Fibroblast of lung (primary cell): Measurements from ENCODE around the gene PEX13. TPM values are rescaled to one million over a fixed set of nuclear protein-coding genes. Genes with fewer than 3 reads are reported as not detected.

Experiments used
- DNase-seq, 2 donors: peaks; one replicate each; pipeline versions ENCODE4 v3.0.0 to v3.0.0-alpha.2; 2010; ENCODE audit warnings: low read depth in 2 of 2
- H2AFZ ChIP-seq: 2 replicates; pipeline ENCODE4 v1.5.1; 2012; ENCODE audit warnings: low read length, control low read depth, inconsistent platforms
- H3K27ac ChIP-seq: 2 replicates; pipeline ENCODE4 v1.5.1; 2011; ENCODE audit warnings: low read length, control low read depth; ENCODE audit not compliant: insufficient read depth
- H3K27me3 ChIP-seq: 2 replicates; pipeline ENCODE4 v1.5.1; 2011; ENCODE audit warnings: mild to moderate bottlenecking, low read length; ENCODE audit not compliant: control insufficient read depth, insufficient read depth
- H3K36me3 ChIP-seq: 2 replicates; pipeline ENCODE4 v1.5.1; 2011; ENCODE audit warnings: low read length; ENCODE audit not compliant: control insufficient read depth, insufficient read depth
- H3K4me1 ChIP-seq: 2 replicates; pipeline ENCODE4 v1.5.1; 2011; ENCODE audit warnings: low read length; ENCODE audit not compliant: control insufficient read depth, insufficient read depth; ENCODE audit errors: extremely low read depth
- H3K4me2 ChIP-seq: 2 replicates; pipeline ENCODE4 v1.5.1; 2011; ENCODE audit warnings: low read length, control low read depth; ENCODE audit not compliant: insufficient read depth; ENCODE audit errors: extremely low read depth
- H3K4me3 ChIP-seq, 4 experiments: fragments of 200-600 bp in 1 of 4; sonication (generic) in 1 of 4; replicated peaks in 1 of 4; 2 replicates each; pipeline ENCODE4 v1.5.1; 2011 to 2016; ENCODE audit warnings: low read length in 4 of 4, low read depth in 3 of 4, mild to moderate bottlenecking in 3 of 4, control low read depth in 2 of 4, inconsistent platforms in 1 of 4, mixed read lengths in 1 of 4; ENCODE audit not compliant: insufficient read depth in 1 of 4; ENCODE audit errors: control extremely low read depth in 1 of 4
- H3K79me2 ChIP-seq: 2 replicates; pipeline ENCODE4 v1.5.1; 2012; ENCODE audit warnings: mild to moderate bottlenecking, low read length, inconsistent platforms; ENCODE audit not compliant: control insufficient read depth, insufficient read depth
- H3K9ac ChIP-seq: 2 replicates; pipeline ENCODE4 v1.5.1; 2011; ENCODE audit warnings: mild to moderate bottlenecking, low read length, control low read depth; ENCODE audit not compliant: insufficient read depth
- H3K9me3 ChIP-seq: 2 replicates; pipeline ENCODE4 v1.5.1; 2012; ENCODE audit warnings: low read depth, low read length; ENCODE audit not compliant: control insufficient read depth, insufficient read depth
- H4K20me1 ChIP-seq: 2 replicates; pipeline ENCODE4 v1.5.1; 2011; ENCODE audit warnings: low read length; ENCODE audit not compliant: control insufficient read depth, insufficient read depth; ENCODE audit errors: extremely low read depth
- CTCF ChIP-seq, 2 donors: IDR thresholded peaks in 1 of 2; conservative IDR thresholded peaks in 1 of 2; 1 replicate in 1 of 2; 2 replicates in 1 of 2; pipeline ENCODE4 v1.5.1; 2011 to 2012; ENCODE audit warnings: low read length in 2 of 2, control low read depth in 1 of 2, inconsistent platforms in 1 of 2, low read depth in 1 of 2, mild to moderate bottlenecking in 1 of 2
- EZH2 ChIP-seq: IDR thresholded peaks from 2 replicates; pipeline ENCODE4 v1.5.1; 2012; ENCODE audit warnings: low read length, control low read depth, mild to moderate bottlenecking; ENCODE audit errors: missing control alignments
- polyA plus RNA-seq, 2 donors: library from polyadenylated mRNA; depleted of rRNA in 1 of 2; stranded (reverse) in 1 of 2; unstranded in 1 of 2; fragments of >200 nt; gene quantifications; 2 replicates each; pipeline ENCODE4 v1.2.1, GENCODE V29; 2011 to 2012; ENCODE audit warnings: missing spikeins in 1 of 2
- total RNA-seq: library from RNA; depleted of rRNA; stranded (reverse); fragments of >200 nt; gene quantifications from 2 replicates; pipeline ENCODE4 v1.2.1, GENCODE V29; 2014

Gene PEX13
- total and polyA plus RNA-seq, 2 donors (not counting 1 experiment from before 2014, with no cell fraction given), result 20.4 to 28.1 TPM

- H3K36me3 ChIP-seq, result no peaks in the 10 kb centered on the region
- DNase-seq, result no peak
- H4K20me1 ChIP-seq, result no peaks in the 10 kb centered on the region
- TF ChIP-seq CTCF (conservative IDR thresholded peaks at IDR 0.05 in 1 of 2, IDR thresholded peaks at IDR 0.05 in 1 of 2; ENCODE audit: low read depth in 1 of 2, low read length in 2 of 2), result no peak
- TF ChIP-seq EZH2, result no peak
- H3K79me2 ChIP-seq, result peaks cover 41% of the 10 kb centered on the region
- H3K27me3 ChIP-seq, result no peaks in the 10 kb centered on the region
- H3K9me3 ChIP-seq, result no peaks in the 10 kb centered on the region
- H3K4me1 ChIP-seq, result no peaks in the 10 kb centered on the region
- H3K27ac ChIP-seq, result peak overlapping the region; percentile 63
- peak overlapping the region; percentile 61 for H3K4me2 ChIP-seq
- peak overlapping the region; percentile 39 for H3K9ac ChIP-seq
- peak overlapping the region; percentile 85 to 97 (median 91) for H3K4me3 ChIP-seq
- peak overlapping the region; percentile 98 for H2AFZ ChIP-seq
Measured at GRCh38 chr2:61016392-61017002, 1.0 kb upstream of the PEX13 start.

- Histone ChIP-seq H2AFZ (peak overlapping the region; percentile 98), H3K9ac (peak overlapping the region; percentile 39), H3K4me3 (peak overlapping the region; percentile 85 to 97 (median 91)), H3K4me1 (no peaks in the 10 kb centered on the region), H3K27ac (peak overlapping the region; percentile 63), H3K36me3 (no peaks in the 10 kb centered on the region), H4K20me1 (no peaks in the 10 kb centered on the region), H3K27me3 (no peaks in the 10 kb centered on the region), H3K79me2 (peaks cover 42% of the 10 kb centered on the region), H3K4me2 (peak overlapping the region; percentile 61), H3K9me3 (no peaks in the 10 kb centered on the region)
- TF ChIP-seq CTCF (conservative IDR thresholded peaks at IDR 0.05 in 1 of 2, IDR thresholded peaks at IDR 0.05 in 1 of 2; ENCODE audit: low read depth in 1 of 2, low read length in 2 of 2) (no peak), EZH2 (no peak)
- DNase-seq, result peak; percentile 76 to 79
Measured at GRCh38 chr2:61017003-61017555, 441 bp upstream of the PEX13 start.

- Histone ChIP-seq H3K4me2 (peak overlapping the region; percentile 81), H3K27ac (peak overlapping the region; percentile 63), H3K27me3 (no peaks in the 10 kb centered on the region), H3K36me3 (no peaks in the 10 kb centered on the region), H3K9ac (peak overlapping the region; percentile 39), H2AFZ (peak overlapping the region; percentile 85), H3K4me1 (no peaks in the 10 kb centered on the region), H3K9me3 (no peaks in the 10 kb centered on the region), H4K20me1 (no peaks in the 10 kb centered on the region), H3K79me2 (peaks cover 44% of the 10 kb centered on the region), H3K4me3 (peak overlapping the region; percentile 85 to 97 (median 91))
- peak; percentile 50 to 64 for DNase-seq
- TF ChIP-seq EZH2 (no peak), CTCF (conservative IDR thresholded peaks at IDR 0.05 in 1 of 2, IDR thresholded peaks at IDR 0.05 in 1 of 2; ENCODE audit: low read depth in 1 of 2, low read length in 2 of 2) (no peak)
Measured at GRCh38 chr2:61018318-61018755, 817 bp downstream of the PEX13 start.
